ENCODE measurements around the gene STK32C.

- TF ChIP-seq, protein P1, sequence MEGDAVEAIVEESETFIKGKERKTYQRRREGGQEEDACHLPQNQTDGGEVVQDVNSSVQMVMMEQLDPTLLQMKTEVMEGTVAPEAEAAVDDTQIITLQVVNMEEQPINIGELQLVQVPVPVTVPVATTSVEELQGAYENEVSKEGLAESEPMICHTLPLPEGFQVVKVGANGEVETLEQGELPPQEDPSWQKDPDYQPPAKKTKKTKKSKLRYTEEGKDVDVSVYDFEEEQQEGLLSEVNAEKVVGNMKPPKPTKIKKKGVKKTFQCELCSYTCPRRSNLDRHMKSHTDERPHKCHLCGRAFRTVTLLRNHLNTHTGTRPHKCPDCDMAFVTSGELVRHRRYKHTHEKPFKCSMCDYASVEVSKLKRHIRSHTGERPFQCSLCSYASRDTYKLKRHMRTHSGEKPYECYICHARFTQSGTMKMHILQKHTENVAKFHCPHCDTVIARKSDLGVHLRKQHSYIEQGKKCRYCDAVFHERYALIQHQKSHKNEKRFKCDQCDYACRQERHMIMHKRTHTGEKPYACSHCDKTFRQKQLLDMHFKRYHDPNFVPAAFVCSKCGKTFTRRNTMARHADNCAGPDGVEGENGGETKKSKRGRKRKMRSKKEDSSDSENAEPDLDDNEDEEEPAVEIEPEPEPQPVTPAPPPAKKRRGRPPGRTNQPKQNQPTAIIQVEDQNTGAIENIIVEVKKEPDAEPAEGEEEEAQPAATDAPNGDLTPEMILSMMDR (IDR thresholded peaks at IDR 0.05) = no peak
- no peak for TF ChIP-seq POLR2A (IDR thresholded peaks at IDR 0.05)
These were observed 42.0 kb upstream of the STK32C start for GRCh38 chr10:132349766-132350165.

Measured in body of pancreas (tissue), 4 donors.